ENCODE measurements around the gene ZFHX3. TPM values are rescaled to one million over a fixed set of nuclear protein-coding genes. Genes with fewer than 3 reads are reported as not detected.

The ZFHX3 gene
- total RNA-seq, 2 experiments from 2014 or later, result 0.21 to 0.68 TPM

DNA sequence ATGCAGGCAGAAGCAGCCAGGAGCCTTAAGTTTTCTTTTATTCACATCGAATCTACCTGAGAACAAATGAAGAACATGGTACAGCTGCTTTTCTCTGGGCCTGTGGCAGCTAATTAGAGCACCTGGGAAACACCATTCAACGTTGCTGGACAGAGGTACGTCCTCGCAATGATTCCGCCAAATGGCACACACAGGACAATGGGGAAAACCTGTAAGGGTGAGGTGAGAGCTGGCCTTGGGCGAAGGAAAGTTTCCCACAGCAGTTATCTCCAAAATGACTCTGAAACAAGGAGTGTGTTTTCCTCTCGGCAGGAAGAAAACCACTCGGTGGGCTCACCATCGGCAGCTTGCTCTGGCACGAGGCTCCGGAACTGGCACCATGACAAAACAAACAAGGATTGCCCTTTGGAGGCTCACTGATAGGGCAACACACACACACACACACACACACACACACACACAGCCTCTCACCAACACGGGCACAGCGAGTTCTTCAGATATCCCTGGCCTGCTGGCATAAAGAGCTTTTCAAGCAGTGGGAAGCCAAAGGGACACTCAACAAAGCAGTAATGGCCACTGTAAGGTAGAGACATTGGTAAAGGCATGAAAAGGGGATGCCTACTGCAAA, 73.7 kb downstream of the ZFHX3 start:
- Mint-ChIP-seq H3K4me3 (no peak overlapping the region), H3K27me3 (no peaks in the 10 kb centered on the region), H3K27ac (no peak overlapping the region), H3K9me3 (no peaks in the 10 kb centered on the region), H3K36me3 (no peaks in the 10 kb centered on the region), H3K4me1 (ENCODE audit: low read depth) (no peaks in the 10 kb centered on the region)
- DNase-seq, result no peak
- POLR2A ChIA-PET, result no interaction called here
- CTCF ChIA-PET, result no interaction called here
- intact Hi-C loops (cut with micrococcal nuclease), result no loop called here

DNA sequence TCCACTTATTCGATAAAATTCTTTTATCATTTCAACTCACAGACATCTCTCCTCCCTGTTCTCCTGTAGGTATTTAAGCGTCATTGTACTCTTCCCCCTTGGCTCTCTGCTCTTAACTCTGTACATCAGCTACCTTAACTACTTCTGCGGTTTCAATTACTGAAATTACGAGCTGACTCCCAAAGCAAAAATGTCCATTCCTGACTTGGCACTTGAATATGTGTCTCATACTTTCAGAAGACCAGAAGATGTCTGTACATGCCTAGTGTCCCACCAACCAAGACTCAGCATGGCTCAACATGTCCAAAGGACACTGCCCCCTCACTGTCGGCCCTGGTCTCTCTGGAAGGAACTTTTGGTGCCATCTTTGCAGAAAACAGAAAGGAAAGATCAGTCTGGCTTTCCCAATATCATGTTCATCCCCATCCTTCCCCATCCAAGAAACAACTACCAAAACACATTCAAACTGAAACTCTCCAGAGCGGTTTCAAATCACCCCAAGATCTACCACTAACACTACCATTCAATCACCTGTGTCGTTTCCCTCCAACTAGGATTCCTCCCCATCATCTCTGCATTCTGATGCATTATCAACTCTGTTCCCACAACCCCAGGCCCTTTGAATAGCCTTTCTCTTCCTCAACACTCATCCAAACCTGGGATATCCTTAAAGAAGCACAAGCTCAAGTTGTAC, 74.9 kb downstream of the ZFHX3 start:
- H3K36me3 Mint-ChIP-seq, result no peaks in the 10 kb centered on the region
- no peaks in the 10 kb centered on the region for H3K4me1 Mint-ChIP-seq (ENCODE audit: low read depth)
- ChIA-PET POLR2A (no interaction called here), CTCF (no interaction called here)
- DNase-seq, result no peak
- intact Hi-C loops (cut with micrococcal nuclease), result no loop called here
- H3K9me3 Mint-ChIP-seq, result no peaks in the 10 kb centered on the region
- no peak overlapping the region for H3K4me3 Mint-ChIP-seq
- no peak overlapping the region for H3K27ac Mint-ChIP-seq
- no peaks in the 10 kb centered on the region for H3K27me3 Mint-ChIP-seq

DNA sequence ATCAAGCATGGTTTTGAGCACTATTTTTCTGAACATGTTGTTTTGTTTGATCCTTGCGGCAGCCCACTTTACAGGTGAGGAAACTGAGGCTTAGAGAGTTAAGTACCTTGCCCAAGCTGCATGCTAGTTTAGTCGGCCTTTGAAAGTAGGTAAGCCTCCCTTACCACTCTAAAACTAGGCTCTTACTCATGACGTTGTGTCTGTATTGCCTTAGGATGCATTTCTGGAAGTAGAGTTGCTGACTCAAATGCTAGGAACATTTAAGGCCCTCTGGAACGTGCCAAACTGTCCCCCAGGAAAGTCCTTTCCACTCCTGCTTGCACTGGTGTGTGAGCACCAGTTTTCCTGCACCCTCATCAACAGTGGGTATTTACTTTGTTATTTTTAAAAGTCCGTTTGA, 76.6 kb downstream of the ZFHX3 start:
- POLR2A ChIA-PET, result no interaction called here
- H3K27me3 Mint-ChIP-seq, result no peaks in the 10 kb centered on the region
- intact Hi-C loops (cut with micrococcal nuclease), result no loop called here
- H3K4me3 Mint-ChIP-seq, result no peak overlapping the region
- no peaks in the 10 kb centered on the region for H3K36me3 Mint-ChIP-seq
- H3K27ac Mint-ChIP-seq, result no peak overlapping the region
- no peaks in the 10 kb centered on the region for H3K9me3 Mint-ChIP-seq
- CTCF ChIA-PET, result no interaction called here
- H3K4me1 Mint-ChIP-seq (ENCODE audit: low read depth), result no peaks in the 10 kb centered on the region
- no peak for DNase-seq

DNA sequence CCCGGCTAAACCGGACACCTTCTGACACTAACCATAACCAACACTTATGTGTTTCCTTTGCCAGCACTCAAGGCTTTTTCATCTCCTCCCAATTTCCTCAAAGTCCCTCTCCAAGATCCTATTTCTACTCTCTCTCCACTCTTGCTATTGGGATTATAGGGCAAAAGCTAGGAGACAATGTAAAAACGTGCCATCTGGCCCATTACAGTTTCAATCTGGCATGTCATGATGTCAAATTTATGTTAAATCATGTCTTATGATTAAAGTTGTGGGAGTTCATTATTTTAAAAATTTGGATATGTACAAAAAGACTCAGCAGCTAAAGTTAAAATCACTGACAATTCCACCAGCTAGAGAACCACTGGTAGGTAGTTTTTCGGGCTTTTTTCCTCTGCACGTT, 77.3 kb downstream of the ZFHX3 start:
- no peak for DNase-seq
- Mint-ChIP-seq H3K9me3 (no peaks in the 10 kb centered on the region), H3K27ac (no peak overlapping the region), H3K4me3 (no peak overlapping the region), H3K27me3 (no peaks in the 10 kb centered on the region), H3K36me3 (no peaks in the 10 kb centered on the region), H3K4me1 (ENCODE audit: low read depth) (no peaks in the 10 kb centered on the region)
- ChIA-PET POLR2A (no interaction called here), CTCF (interaction anchor here (0.6 kb wide), 1 partner anchor 1353 kb away, joined by 4 read pairs; no protein-coding TSS in a partner anchor)
- intact Hi-C loops (cut with micrococcal nuclease), result no loop called here

DNA sequence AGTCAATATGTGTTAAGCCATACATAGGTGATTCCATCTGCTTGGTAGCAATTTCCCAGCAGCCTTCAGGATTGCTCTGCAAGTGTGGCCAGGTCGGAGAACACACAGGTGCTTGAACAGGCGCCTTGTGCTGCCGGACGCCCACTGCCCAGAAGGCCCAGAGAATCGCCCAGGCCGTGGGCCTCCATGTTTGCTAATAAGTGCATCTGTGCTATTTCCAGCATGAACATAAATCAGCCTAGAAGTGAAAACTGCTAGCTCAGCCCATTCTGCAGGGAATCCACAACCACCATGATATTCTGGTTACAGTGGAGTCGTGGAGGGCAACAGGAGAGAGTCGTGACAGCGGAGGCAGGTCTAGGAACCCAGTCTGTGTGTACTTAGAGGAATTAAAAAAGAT, 78.1 kb downstream of the ZFHX3 start:
- intact Hi-C loops (cut with micrococcal nuclease), result no loop called here
- no peaks in the 10 kb centered on the region for H3K36me3 Mint-ChIP-seq
- no peak overlapping the region for H3K27ac Mint-ChIP-seq
- CTCF ChIA-PET, result no interaction called here
- POLR2A ChIA-PET, result no interaction called here
- DNase-seq, result no peak
- H3K27me3 Mint-ChIP-seq, result no peaks in the 10 kb centered on the region
- H3K4me3 Mint-ChIP-seq, result no peak overlapping the region
- no peaks in the 10 kb centered on the region for H3K9me3 Mint-ChIP-seq
- no peaks in the 10 kb centered on the region for H3K4me1 Mint-ChIP-seq (ENCODE audit: low read depth)

DNA sequence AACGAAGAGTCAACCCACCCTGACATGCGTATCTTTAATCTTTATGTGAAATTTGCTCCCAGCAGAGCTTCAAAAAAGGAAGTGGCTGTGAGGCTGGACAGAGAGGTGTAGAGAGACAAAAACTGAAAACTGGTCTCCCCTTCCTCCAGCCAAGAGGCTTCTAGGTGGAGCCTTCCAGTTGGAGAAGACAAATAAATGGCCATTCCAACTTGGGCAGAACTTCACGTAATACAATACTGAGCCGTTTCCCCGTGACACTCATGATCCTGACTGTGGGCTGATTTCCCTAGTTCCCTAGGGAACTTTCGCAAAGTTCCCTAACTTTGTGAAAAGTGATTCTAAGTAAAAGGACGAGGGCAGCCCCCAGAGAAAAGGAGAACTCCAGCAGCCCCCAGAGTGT, 78.8 kb downstream of the ZFHX3 start:
- POLR2A ChIA-PET, result no interaction called here
- H3K27ac Mint-ChIP-seq, result no peak overlapping the region

DNA sequence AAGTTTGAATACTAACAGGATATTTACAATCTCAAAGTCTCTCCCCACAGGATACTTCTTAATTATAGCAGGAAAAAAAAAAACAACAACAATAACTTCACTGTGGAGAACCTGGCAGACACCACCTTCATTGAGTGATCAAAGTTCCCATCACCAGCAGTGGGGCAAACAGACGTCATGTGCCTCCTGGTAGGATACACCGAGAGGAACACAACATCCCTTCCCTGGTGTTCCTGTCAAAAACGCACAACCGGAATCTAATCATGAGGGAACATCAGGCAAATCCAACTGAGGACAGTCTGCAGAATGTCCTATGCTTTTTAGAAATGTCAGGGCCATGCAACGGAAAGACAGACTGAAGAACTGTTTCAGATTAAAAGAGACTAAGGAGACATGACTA, 80.0 kb downstream of the ZFHX3 start:
- no peak for DNase-seq
- intact Hi-C loops (cut with micrococcal nuclease), result no loop called here
- POLR2A ChIA-PET, result no interaction called here
- Mint-ChIP-seq H3K27ac (no peak overlapping the region), H3K27me3 (no peaks in the 10 kb centered on the region), H3K4me1 (ENCODE audit: low read depth) (no peaks in the 10 kb centered on the region), H3K9me3 (no peaks in the 10 kb centered on the region), H3K4me3 (no peak overlapping the region), H3K36me3 (no peaks in the 10 kb centered on the region)
- CTCF ChIA-PET, result no interaction called here

More for the DNA sequence above, 78.8 kb downstream of the ZFHX3 start:
- Mint-ChIP-seq H3K27me3 (no peaks in the 10 kb centered on the region), H3K4me3 (no peak overlapping the region), H3K9me3 (no peaks in the 10 kb centered on the region), H3K4me1 (ENCODE audit: low read depth) (no peaks in the 10 kb centered on the region), H3K36me3 (no peaks in the 10 kb centered on the region)
- CTCF ChIA-PET, result no interaction called here
- intact Hi-C loops (cut with micrococcal nuclease), result no loop called here
- DNase-seq, result no peak

DNA sequence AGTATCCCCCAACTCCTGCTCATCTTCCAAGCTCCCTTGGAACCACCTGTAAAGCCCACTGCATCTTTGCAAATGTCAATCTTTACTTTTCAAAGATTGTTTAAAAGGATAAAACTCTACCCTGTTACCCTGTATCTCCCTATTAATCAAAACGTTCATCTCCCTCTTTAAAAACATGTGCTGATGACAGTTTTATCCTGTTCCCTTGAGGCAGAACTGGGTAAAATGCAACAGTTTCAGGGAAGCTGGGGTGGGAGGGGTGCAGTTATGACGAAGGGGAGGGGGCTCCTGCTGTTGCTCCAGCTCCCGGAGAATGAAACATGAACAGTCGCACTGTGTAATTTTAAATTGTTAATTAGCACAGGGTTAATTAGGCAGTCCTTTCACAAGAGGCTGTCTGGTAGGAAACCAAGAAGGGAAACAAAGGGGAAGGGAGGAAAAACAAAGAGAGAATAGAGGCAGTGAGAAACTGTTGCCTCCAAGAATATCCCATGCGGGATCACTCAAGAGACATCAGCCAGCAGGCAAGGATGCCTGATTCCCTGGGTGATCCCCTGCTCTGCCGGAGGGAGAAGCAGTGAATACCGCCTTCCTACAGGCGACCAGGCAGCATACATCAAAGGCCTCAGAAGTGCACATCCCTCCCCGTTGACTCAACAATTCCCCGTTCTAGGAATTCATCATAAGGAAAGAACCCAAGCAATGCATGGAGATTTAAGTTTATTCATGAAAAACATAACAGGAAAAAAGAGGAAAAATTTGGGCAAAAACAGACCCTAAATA, 84.2 kb downstream of the ZFHX3 start:
- POLR2A ChIA-PET, result no interaction called here
- H3K9me3 Mint-ChIP-seq, result no peaks in the 10 kb centered on the region
- CTCF ChIA-PET, result no interaction called here
- H3K27me3 Mint-ChIP-seq, result no peaks in the 10 kb centered on the region
- no peaks in the 10 kb centered on the region for H3K4me1 Mint-ChIP-seq (ENCODE audit: low read depth)
- no peak overlapping the region for H3K27ac Mint-ChIP-seq
- no peak for DNase-seq
- intact Hi-C loops (cut with micrococcal nuclease), result no loop called here
- H3K36me3 Mint-ChIP-seq, result no peaks in the 10 kb centered on the region
- no peak overlapping the region for H3K4me3 Mint-ChIP-seq

DNA sequence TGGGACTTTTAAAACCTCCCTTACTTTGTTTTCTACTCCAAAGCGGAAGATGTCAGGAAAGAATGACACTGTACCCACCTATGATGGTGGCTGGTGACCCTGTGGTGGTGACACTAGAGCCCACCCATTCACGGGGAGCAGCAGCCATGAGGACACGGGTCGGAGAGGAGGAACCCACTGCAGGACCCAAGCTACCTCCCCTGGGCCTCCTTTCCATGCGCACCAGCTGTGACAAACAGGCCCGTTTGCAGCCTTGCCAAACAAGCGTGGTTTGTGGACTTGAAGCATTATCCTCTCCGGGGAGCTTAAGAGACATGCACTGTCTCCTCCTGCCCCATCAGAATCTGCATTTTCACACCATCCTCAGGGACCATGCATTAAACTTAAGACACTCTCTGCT, 85.6 kb downstream of the ZFHX3 start:
- H3K27me3 Mint-ChIP-seq, result no peaks in the 10 kb centered on the region
- H3K9me3 Mint-ChIP-seq, result peaks cover under 1% of the 10 kb centered on the region
- no peak overlapping the region for H3K4me3 Mint-ChIP-seq
- no peak for DNase-seq
- intact Hi-C loops (cut with micrococcal nuclease), result no loop called here
- POLR2A ChIA-PET, result no interaction called here
- H3K36me3 Mint-ChIP-seq, result no peaks in the 10 kb centered on the region
- no peaks in the 10 kb centered on the region for H3K4me1 Mint-ChIP-seq (ENCODE audit: low read depth)
- CTCF ChIA-PET, result no interaction called here
- H3K27ac Mint-ChIP-seq, result no peak overlapping the region

DNA sequence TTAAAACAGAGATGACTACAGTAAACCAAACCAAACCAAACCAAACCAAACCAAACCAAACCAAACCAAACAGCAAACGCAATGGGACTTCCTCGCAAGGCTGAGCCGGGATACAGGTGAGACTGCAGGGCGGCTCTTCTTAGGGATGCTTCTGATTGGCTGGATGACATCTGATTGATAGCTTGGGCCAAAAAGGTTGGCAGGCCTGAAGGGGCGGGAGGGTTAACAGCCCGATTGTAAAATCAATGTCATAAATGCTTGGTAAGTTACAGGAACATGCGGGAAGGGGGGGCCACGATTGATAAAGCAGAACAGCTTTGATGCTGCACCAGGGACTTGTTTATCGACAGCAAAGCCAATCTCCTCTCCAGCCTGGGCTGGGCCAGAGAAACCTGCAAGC, 86.1 kb downstream of the ZFHX3 start:
- DNase-seq, result no peak
- ChIA-PET POLR2A (no interaction called here), CTCF (interaction anchor here (0.7 kb wide), 1 partner anchor 700 kb away, joined by 4 read pairs; no protein-coding TSS in a partner anchor)
- intact Hi-C loops (cut with micrococcal nuclease), result no loop called here
- no peaks in the 10 kb centered on the region for H3K4me1 Mint-ChIP-seq (ENCODE audit: low read depth)
- no peaks in the 10 kb centered on the region for H3K36me3 Mint-ChIP-seq
- H3K27ac Mint-ChIP-seq, result no peak overlapping the region
- no peak overlapping the region for H3K4me3 Mint-ChIP-seq
- H3K9me3 Mint-ChIP-seq, result peaks cover 3% of the 10 kb centered on the region
- H3K27me3 Mint-ChIP-seq, result no peaks in the 10 kb centered on the region

DNA sequence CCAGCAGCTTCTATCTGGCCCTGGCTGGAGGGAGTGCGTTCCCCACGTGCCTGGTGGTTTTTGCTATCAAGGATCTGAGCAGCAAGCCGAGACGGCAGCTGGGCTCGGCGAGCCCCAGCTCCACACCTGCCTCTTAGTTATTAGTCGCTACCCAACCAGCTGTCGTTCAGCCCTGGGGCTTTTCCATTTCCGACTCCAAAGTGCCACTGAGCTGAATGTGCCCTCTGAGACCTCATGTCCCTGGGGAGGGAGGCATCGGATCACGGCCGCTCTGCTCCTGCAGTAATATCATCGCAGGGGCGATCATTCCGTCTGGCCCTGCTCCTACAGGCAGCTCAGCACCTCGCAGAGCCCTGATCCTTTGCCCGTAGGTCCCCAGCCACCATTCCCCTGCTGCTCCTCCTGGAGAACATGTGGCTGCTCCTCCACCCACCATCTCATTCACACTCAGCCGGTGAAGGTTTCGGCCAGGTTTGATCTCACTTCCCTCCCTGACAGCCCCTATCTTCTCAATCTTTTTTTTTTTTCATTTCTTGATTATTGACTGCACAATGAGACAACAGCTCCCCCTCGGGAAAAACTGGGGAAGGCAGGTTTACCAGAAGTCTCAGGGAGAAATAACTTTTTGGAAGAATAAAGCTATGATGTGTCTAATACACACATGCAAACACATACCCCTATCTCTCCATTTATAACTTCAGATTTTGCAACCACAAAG, 86.7 kb downstream of the ZFHX3 start:
- H3K27me3 Mint-ChIP-seq, result no peaks in the 10 kb centered on the region
- CTCF ChIA-PET, result interaction anchor here (0.7 to 0.9 kb wide), 2 partner anchors 129 to 700 kb away, joined by 4 read pairs; no protein-coding TSS in a partner anchor
- intact Hi-C loops (cut with micrococcal nuclease), result no loop called here
- no peak overlapping the region for H3K27ac Mint-ChIP-seq
- POLR2A ChIA-PET, result no interaction called here
- DNase-seq, result no peak
- H3K9me3 Mint-ChIP-seq, result peaks cover 3% of the 10 kb centered on the region
- H3K36me3 Mint-ChIP-seq, result no peaks in the 10 kb centered on the region
- no peaks in the 10 kb centered on the region for H3K4me1 Mint-ChIP-seq (ENCODE audit: low read depth)
- no peak overlapping the region for H3K4me3 Mint-ChIP-seq

DNA sequence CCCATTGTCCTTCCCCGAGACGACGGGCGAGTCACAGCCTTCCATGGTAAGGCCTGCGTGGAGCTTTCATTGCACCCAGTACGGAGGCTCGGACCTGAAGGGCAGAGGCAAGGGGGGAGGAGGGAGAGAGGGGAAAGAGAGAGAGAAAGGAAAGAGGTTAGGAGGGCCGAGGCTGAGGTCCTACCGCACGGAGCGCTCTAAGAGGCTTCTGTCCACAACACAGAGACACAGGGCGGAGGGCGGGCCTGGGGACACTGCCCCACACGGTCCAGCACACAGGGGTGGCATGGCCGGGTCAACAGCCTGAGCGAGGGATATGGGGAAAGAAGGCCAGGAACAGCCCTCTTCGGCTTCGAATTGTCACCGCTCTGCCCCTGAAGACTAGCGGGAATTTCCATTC, 87.8 kb downstream of the ZFHX3 start:
- intact Hi-C loops (cut with micrococcal nuclease), result no loop called here
- peaks cover 3% of the 10 kb centered on the region for H3K9me3 Mint-ChIP-seq
- no peak for DNase-seq
- ChIA-PET POLR2A (no interaction called here), CTCF (no interaction called here)
- H3K27me3 Mint-ChIP-seq, result no peaks in the 10 kb centered on the region
- H3K36me3 Mint-ChIP-seq, result no peaks in the 10 kb centered on the region
- H3K4me1 Mint-ChIP-seq (ENCODE audit: low read depth), result no peaks in the 10 kb centered on the region
- no peak overlapping the region for H3K27ac Mint-ChIP-seq
- no peak overlapping the region for H3K4me3 Mint-ChIP-seq
